SJSA1 (cell line): ENCODE measurements around the gene TRAK2. TPM values are rescaled to one million over a fixed set of nuclear protein-coding genes. Genes with fewer than 3 reads are reported as not detected.

Experiments used
- DNase-seq, 2 experiments: peaks; one replicate each; pipeline ENCODE4 v3.0.0-alpha.2; 2015 to 2020; ENCODE audit warnings: low spot score in 2 of 2, low read depth in 1 of 2
- H3K27ac ChIP-seq: fragments of 250-450 bp; sonication (Bioruptor Pico); 2 replicates; pipeline ENCODE4 v1.5.1; 2020; ENCODE audit warnings: mild to moderate bottlenecking, moderate library complexity
- H3K27me3 ChIP-seq: fragments of 250-450 bp; sonication (Bioruptor Pico); replicated peaks from 2 replicates; pipeline ENCODE4 v1.5.1; 2020; ENCODE audit warnings: mild to moderate bottlenecking, moderate library complexity
- H3K36me3 ChIP-seq: fragments of 250-450 bp; sonication (Bioruptor Pico); 2 replicates; pipeline ENCODE4 v1.5.1; 2020; ENCODE audit warnings: mild to moderate bottlenecking
- H3K4me1 ChIP-seq: fragments of 250-450 bp; sonication (Bioruptor Pico); replicated peaks from 2 replicates; pipeline ENCODE4 v1.6.1; 2021; ENCODE audit warnings: mild to moderate bottlenecking
- H3K4me3 ChIP-seq: fragments of 250-450 bp; sonication (Bioruptor Pico); 2 replicates; pipeline ENCODE4 v1.5.1; 2020; ENCODE audit warnings: mild to moderate bottlenecking
- H3K9me3 ChIP-seq: fragments of 250-450 bp; sonication (Bioruptor Pico); replicated peaks from 2 replicates; pipeline ENCODE4 v1.5.1; 2020; ENCODE audit warnings: mild to moderate bottlenecking
- total RNA-seq: library from RNA; depleted of rRNA; stranded (reverse); fragments of >200 nt; shearing (Covaris generic); gene quantifications from 2 replicates; pipeline ENCODE4 v1.2.3, GENCODE V29; 2014; rRNA removed

Gene TRAK2
- total RNA-seq, 1 experiment from 2014 or later, result 39.8 TPM

DNA sequence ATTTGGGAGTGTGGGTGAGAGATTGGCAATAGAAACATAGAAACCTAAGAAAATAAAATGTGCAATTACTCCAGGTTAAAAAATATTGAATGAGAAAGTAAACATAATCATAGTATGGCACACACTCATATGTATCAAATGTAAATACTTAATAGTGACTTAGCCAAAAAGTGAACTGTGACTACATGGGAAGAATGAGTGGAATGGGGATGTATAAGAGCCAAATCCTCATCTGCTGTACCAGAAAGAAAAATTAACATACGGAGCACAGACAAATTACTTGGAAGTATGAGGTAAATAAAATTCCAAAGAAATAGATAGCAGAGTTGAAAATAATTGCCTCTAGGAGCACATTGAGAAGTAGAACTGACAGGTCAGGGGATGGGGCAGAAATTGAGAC, 98.1 kb downstream of the TRAK2 start:
- Histone ChIP-seq H3K4me1 (no peaks in the 10 kb centered on the region), H3K9me3 (no peaks in the 10 kb centered on the region), H3K27me3 (no peaks in the 10 kb centered on the region), H3K4me3 (no peak overlapping the region), H3K36me3 (no peaks in the 10 kb centered on the region), H3K27ac (no peak overlapping the region)
- DNase-seq, result no peak

DNA sequence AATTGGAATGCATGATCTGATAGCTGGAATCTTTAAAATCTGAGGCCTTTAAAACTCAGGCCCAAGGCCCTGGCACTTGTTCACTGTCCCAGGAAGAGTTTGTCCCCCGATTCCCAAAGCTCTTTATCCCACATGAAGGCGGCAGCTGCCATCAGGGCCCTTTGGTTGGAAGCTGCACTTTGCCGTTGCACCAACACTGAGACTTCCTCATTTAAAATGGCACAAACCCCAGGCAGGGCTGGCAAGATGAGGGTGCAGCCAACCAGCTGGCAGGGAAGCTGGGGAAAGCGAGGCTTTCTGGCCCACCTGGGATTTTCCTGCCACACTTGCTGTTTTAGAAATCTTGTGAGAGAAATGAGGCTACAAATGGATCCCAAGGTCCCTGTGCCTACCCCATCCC, 100.4 kb downstream of the TRAK2 start:
- Histone ChIP-seq H3K4me1 (no peaks in the 10 kb centered on the region), H3K36me3 (no peaks in the 10 kb centered on the region), H3K27ac (no peak overlapping the region), H3K9me3 (no peaks in the 10 kb centered on the region), H3K27me3 (no peaks in the 10 kb centered on the region), H3K4me3 (no peak overlapping the region)
- no peak for DNase-seq

DNA sequence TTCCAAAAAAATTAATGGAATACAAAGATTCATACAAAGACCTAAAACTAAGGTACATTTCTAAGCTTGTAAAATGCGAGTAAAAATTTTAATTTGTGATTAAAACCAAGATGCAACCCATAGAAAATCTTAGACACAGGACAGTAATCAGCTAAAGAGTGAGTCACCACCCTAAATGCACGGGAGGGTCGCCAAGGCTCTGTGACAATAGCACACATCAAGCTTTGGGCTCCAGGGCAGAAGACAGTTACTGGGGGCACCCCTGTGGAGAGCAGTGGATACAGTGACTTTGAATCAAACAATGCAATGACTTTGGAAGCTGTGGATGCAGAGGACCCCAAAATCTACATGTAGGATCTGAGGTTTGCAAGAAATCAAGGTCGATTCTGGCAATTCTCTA, 101.7 kb downstream of the TRAK2 start:
- Histone ChIP-seq H3K36me3 (no peaks in the 10 kb centered on the region), H3K27ac (no peak overlapping the region), H3K9me3 (no peaks in the 10 kb centered on the region), H3K4me1 (no peaks in the 10 kb centered on the region), H3K27me3 (no peaks in the 10 kb centered on the region), H3K4me3 (no peak overlapping the region)
- no peak for DNase-seq

DNA sequence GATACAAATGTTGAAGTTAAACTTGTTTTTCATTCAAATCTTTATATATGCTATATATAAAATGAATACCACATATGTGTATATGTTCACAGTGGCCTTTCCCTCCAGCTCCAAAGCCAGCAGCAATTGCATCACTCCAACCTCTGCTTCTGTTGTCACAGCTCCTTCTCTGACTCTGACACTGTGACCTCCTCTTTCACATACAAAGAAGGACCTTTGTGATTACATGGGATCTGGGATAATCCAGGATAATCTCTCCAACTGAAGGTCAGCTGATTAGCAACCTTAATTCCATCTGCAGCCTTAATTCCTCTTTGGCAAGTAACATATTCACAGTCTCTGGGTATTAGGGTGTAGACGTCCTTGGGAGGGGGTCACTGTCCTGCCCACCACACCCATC, 102.5 kb downstream of the TRAK2 start:
- no peaks in the 10 kb centered on the region for H3K27me3 ChIP-seq
- no peak for DNase-seq
- H3K27ac ChIP-seq, result no peak overlapping the region
- no peaks in the 10 kb centered on the region for H3K4me1 ChIP-seq
- H3K36me3 ChIP-seq, result no peaks in the 10 kb centered on the region
- H3K4me3 ChIP-seq, result no peak overlapping the region
- no peaks in the 10 kb centered on the region for H3K9me3 ChIP-seq

DNA sequence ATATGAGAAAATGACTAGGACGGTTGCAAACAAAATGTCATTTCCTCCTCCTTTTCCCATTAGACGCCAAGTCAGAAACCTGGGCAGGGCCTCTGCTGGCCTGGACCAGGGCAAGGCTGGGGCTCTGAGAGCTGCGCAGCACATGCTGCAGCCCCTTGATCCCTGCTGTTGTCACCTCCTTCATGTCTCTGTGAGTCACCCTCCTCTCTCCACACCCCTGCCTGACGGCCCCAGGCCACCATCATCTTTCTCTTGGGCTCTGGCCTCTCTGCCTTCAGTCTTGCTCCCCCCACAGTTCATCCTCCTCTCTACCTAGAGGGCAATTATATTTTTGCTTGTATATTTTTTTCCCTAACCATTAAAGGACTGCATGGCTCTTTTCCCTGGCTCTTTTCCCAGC, 104.1 kb downstream of the TRAK2 start:
- Histone ChIP-seq H3K4me1 (no peaks in the 10 kb centered on the region), H3K27me3 (no peaks in the 10 kb centered on the region), H3K9me3 (no peaks in the 10 kb centered on the region), H3K36me3 (no peaks in the 10 kb centered on the region), H3K27ac (no peak overlapping the region), H3K4me3 (no peak overlapping the region)
- no peak for DNase-seq

DNA sequence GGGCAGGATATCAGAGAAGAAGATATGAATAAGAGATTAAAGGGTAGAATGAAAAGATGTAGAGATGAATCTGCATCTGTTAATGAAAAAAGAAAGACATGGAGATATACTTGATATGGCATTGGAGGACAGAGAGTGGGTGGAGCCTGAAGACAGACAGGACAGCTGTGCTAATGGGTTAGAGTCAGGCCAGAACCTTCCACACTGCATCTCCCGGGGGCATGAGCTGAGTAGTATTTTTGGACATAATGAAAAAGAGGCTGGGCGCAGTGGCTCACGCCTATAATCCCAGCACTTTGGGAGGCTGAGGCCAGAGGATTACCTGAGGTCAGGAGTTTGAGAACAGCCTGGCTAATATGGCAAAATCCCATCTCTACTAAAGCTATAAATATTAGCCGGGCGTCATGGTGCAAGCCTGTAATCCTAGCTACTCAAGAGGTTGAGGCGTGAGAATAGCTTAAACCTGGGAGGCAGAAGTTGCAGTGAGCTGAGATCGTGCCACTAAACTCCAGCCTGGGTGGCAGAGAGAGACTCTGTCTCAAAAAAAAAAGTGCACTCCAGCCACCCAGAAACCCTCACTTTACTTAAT, 105.5 kb downstream of the TRAK2 start:
- H3K27ac ChIP-seq, result no peak overlapping the region
- no peaks in the 10 kb centered on the region for H3K27me3 ChIP-seq
- no peaks in the 10 kb centered on the region for H3K36me3 ChIP-seq

DNA sequence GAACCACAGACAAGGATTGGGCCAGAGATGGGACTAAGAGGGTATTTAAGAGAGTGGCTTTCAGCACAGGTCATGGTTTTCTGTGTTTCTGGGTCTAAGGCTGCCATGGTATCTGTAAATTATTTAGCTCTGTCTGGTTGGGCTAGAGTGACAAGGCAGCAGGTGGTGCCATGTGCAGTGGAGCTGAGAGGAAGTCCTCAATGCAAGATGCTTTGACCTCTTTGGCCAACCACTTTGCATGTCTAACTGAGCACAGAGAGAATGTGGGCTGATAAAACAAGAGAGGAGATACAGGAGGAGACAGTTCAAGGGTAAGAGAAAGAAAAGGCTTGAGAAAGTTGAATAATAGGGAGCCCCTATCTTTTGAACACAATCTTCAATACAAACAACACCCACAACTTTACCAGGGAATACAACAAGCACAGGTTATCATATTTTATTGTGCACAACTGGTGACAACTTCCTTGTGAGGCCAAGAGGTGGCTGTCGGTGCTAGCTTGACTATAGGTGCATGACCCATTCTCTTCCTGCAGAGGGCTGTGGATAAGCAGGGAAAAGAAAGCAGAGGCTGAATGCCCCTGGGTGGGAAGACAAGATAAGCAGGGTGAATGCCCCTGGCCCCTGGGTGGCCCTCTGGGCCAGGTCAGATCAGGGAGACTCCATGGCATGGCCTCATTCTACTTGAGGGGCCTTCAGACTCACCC, 106.4 kb downstream of the TRAK2 start:
- Histone ChIP-seq H3K36me3 (no peaks in the 10 kb centered on the region), H3K27ac (no peak overlapping the region), H3K4me3 (no peak overlapping the region), H3K27me3 (no peaks in the 10 kb centered on the region), H3K4me1 (no peaks in the 10 kb centered on the region), H3K9me3 (no peaks in the 10 kb centered on the region)
- DNase-seq, result no peak

More for the DNA sequence above, 105.5 kb downstream of the TRAK2 start:
- Histone ChIP-seq H3K4me3 (no peak overlapping the region), H3K9me3 (no peaks in the 10 kb centered on the region), H3K4me1 (no peaks in the 10 kb centered on the region)
- DNase-seq, result no peak

DNA sequence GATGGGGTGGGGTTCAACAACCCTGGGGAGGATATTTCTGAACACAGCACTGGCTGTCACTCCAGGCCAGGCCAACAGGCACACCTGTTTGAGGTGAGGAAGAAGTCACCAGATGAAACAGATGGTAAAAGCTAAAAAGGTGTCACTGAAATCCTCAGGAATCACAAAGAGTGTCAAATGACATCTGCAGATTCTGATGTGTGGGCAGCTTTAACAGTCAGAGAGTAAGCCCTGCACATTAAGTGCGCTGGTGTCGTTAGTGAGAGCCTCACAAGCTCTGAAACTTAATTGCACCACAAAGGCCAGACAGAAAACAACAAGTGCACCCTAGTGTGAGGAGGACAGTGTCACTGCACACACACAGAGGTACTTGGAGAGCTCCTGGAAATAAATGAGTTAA, 107.7 kb downstream of the TRAK2 start:
- no peak for DNase-seq
- H3K4me3 ChIP-seq, result no peak overlapping the region
- H3K4me1 ChIP-seq, result no peaks in the 10 kb centered on the region
- H3K9me3 ChIP-seq, result no peaks in the 10 kb centered on the region
- H3K27me3 ChIP-seq, result no peaks in the 10 kb centered on the region
- H3K36me3 ChIP-seq, result no peaks in the 10 kb centered on the region
- H3K27ac ChIP-seq, result no peak overlapping the region

DNA sequence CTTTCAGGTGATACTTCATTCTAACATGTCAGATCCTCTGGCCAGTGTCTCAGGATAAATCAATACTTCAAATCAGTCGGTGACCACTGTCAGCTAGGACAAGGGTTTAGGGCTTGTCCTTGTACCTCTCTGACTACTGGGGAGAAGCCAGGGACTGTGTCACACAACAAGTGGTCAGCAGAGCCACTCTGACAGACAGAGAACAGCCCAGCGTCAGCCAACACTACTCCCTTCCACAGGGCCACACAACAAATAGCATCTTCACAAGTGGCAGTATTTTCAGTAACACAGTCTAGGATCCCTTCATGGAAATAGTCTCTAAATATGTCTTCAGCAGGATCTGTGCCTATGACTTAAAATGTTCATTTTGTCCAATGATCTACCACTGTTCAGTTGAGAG, 108.3 kb downstream of the TRAK2 start:
- H3K36me3 ChIP-seq, result no peaks in the 10 kb centered on the region
- H3K27me3 ChIP-seq, result no peaks in the 10 kb centered on the region
- H3K4me1 ChIP-seq, result no peaks in the 10 kb centered on the region
- no peak overlapping the region for H3K27ac ChIP-seq
- no peak for DNase-seq
- H3K4me3 ChIP-seq, result no peak overlapping the region
- no peaks in the 10 kb centered on the region for H3K9me3 ChIP-seq

DNA sequence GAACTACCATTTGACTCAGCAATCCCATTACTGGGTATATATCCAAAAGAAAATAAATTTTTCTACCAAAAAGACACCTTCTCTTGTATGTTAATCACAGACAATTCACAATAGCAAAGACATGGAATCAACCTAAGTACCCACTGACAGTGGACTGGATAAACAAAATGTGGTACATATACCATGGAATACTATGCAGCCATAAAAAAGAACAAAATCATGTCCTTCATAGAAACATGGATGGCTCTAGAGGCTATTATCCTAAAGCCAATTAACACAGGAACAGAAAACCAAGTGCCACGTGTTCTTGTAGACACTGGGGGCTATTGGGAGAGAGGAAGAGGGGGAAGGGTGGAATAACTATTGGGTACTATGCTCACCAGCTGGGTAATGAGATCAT, 121.8 kb downstream of the TRAK2 start:
- no peak overlapping the region for H3K27ac ChIP-seq
- peaks cover 8% of the 10 kb centered on the region for H3K4me1 ChIP-seq
- 0 out of 2 replicates have a peak, but pooled peaks cover 3% of the 10 kb centered on the region for H3K9me3 ChIP-seq
- no peak for DNase-seq
- no peak overlapping the region for H3K4me3 ChIP-seq
- no peaks in the 10 kb centered on the region for H3K36me3 ChIP-seq
- H3K27me3 ChIP-seq, result no peaks in the 10 kb centered on the region

DNA sequence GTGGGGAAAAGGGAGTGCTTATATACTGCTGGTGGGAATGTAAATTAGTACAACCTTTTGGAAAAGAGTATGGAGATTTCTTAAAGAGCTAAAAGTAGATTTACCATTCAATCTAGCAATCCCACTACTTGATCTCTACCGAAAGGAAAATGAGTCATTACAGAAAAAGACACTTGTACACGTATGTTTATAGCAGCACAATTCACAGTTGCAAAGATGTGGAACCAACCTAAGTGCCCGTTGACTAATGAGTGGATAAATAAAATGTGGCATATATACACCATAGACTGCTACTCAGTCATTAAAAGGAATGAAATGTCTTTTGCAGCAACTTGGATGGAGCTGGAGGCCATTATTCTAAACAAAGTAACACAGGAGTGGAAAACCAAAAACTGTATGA, 123.6 kb downstream of the TRAK2 start:
- Histone ChIP-seq H3K27me3 (no peaks in the 10 kb centered on the region), H3K9me3 (0 out of 2 replicates have a peak, but pooled peaks cover 3% of the 10 kb centered on the region), H3K27ac (no peak overlapping the region), H3K36me3 (no peaks in the 10 kb centered on the region), H3K4me3 (no peak overlapping the region), H3K4me1 (peaks cover 8% of the 10 kb centered on the region)
- DNase-seq, result peak in 1 of 2 experiments; percentile 55

Other genes starting within 250 kb of the TRAK2 start
- 17.7 and 20.1 TPM in 2 replicates for gene CASP8, start 190.9 kb downstream of the TRAK2 start, total RNA-seq
- gene FLACC1, start 94.1 kb downstream of the TRAK2 start, total RNA-seq, result 0.58 and 0.75 TPM in 2 replicates
- 9.4 and 23.8 TPM in 2 replicates for gene STRADB, start 282 bp upstream of the TRAK2 start, total RNA-seq
- 62.0 and 69.4 TPM in 2 replicates for gene TMEM237, start 192.0 kb upstream of the TRAK2 start, total RNA-seq
- gene MPP4, start 247.2 kb upstream of the TRAK2 start, total RNA-seq, result 3.3 and 5.3 TPM in 2 replicates